ENCODE data around the gene GALNT16.

The GALNT16 gene

DNA sequence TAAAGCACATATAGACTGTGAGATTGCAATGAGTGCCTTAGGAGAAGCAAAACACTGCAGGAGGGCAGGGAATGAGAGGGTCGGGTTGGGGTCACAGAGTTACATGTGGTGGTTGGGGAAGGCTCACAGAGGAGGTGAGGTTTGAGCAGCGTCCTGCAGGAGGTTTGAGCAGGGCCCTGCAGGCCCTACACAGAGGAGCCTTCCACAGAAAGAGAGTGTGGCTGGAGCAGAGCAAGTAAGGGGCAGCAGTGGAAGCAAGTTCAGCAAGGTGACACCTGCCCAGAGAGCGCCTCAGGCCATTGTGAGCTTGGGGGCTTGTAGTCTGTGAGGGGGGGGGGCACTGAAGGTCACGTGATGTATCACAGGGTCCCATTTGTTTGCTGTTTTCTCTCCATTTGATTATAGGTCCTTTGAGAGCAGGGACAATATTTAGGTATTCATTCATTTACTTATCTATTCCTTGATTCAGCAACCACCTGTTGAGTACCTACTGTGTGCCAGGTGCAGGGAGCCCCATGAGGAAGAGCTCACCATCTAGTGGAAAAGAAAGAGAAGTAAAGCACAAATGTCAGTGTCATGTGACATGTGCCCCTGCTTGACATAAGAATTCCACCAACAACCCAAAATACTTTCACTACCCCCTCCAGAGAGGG, 56.6 kb downstream of the GALNT16 start:
- DNase-seq (ENCODE audit: low read depth in 1 of 2, low spot score in 1 of 2): no peak

DNA sequence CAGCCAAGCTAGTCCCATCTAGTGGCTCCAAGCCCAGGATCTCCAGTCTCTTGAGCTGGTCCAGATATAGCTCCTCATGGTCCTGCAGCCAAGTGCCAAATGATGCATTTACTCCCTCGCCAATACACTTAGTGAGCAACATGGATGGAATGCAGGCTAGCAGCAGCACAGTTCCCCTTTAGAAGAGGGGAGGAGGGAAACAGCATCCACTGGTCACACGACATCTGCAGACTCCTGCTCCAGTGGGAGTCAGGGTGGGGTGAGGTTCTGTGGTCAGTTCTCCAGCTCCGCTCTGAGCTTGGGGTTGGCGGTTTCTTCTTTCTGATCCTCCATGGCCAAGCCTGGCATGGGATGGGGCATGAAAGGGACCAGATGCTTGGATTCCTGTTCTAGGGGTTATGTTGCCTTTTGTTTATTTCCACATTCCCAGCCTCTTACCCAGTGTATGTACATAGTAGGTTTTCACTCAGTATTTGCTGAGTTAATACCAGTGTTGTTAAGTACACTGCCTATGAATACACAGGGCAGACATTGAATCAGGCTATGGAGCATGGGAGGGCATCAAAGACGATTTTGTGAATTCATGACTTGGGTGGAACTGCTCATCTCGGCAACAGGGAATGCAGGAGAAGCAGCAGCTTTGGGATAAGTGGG, 57.3 kb downstream of the GALNT16 start:
- DNase-seq (ENCODE audit: low read depth in 1 of 2, low spot score in 1 of 2): no peak

- DNase-seq (ENCODE audit: low read depth in 1 of 2, low spot score in 1 of 2): no peak
Measured at GRCh38 chr14:69317780-69318179, 57.8 kb downstream of the GALNT16 start.

- DNase-seq (ENCODE audit: low read depth in 1 of 2, low spot score in 1 of 2): no peak
Measured at GRCh38 chr14:69318241-69318640, 58.3 kb downstream of the GALNT16 start.

- DNase-seq (ENCODE audit: low read depth in 1 of 2, low spot score in 1 of 2): no peak
Measured at GRCh38 chr14:69318901-69319475, 59.0 kb downstream of the GALNT16 start.

DNA sequence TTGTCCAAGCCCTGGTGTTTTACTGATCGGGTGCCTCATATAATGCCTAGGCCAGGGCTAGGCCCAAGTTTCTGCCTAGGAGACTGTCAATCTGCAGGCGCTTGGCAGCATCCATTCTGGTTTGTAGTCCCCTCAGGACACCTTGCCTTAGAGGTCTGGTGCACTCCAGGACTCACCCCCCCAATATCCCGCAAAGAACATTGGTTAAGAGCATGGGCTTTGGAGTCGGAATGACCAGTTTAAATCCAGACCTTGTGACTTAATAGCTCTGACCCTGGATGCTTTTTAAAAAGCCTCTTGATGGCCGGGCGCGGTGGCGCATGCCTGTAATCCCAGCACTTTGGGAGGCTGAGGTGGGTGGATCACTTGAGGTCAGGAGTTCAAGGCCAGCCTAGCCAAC, 60.0 kb downstream of the GALNT16 start:
- DNase-seq (ENCODE audit: low read depth in 1 of 2, low spot score in 1 of 2): no peak

DNA sequence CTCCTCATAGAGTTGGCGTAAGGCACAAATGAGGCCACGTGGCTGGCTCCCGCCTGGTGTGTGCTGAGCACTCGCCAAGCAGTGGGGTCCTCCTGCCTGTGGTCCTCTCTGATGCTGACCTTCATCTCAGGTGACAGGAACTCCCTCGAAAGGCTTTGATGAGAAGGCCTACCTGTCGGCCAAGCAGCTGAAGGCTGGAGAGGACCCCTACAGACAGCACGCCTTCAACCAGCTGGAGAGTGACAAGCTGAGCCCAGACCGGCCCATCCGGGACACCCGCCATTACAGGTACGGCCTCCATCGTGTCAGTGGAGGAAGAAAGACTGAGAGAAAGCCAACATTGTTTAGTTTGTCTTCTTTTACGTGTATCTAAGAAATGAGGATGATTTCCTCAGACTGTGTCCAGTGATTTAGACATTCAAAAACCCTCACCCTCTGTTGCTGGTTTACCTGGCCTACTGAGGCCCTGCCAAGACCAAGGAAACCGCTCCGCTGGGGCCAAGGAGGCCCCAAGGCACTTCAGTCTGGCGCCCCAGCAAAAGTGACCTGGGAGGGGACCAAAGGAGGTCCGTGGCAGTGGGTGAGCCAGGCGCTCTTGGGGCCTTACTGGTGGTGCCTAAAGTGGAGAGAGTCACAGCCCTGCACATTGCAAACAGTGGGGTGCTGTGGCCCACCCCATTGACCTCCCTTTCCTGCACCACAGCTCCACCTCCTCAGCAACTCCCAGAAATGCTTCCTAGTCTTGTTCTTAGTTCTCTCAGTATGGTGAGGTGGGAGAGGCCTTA, 60.8 kb downstream of the GALNT16 start:
- no peak for DNase-seq (ENCODE audit: low read depth in 1 of 2, low spot score in 1 of 2)

- no peak for DNase-seq (ENCODE audit: low read depth in 1 of 2, low spot score in 1 of 2)
Measured at GRCh38 chr14:69321601-69322330, 61.8 kb downstream of the GALNT16 start.

GRCh38 chr14:69323266-69323998, 63.5 kb downstream of the GALNT16 start:
- no peak for DNase-seq (ENCODE audit: low read depth in 1 of 2, low spot score in 1 of 2)

DNA sequence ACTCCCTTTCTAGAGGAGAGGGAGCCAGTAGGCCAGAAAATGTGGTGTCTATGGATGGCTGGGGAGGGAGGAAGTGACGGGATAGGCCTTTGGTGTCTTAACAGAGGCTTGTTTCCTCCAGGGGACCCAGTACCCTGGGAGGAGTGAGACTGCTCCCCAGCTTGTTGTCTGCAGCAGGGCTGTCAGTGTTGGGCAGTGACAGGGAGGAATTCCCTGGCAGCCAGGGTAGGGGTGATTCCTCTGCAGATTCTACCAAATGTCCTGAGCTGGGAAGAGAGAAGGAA, 64.0 kb downstream of the GALNT16 start:
- DNase-seq (ENCODE audit: low read depth in 1 of 2, low spot score in 1 of 2): no peak

DNA sequence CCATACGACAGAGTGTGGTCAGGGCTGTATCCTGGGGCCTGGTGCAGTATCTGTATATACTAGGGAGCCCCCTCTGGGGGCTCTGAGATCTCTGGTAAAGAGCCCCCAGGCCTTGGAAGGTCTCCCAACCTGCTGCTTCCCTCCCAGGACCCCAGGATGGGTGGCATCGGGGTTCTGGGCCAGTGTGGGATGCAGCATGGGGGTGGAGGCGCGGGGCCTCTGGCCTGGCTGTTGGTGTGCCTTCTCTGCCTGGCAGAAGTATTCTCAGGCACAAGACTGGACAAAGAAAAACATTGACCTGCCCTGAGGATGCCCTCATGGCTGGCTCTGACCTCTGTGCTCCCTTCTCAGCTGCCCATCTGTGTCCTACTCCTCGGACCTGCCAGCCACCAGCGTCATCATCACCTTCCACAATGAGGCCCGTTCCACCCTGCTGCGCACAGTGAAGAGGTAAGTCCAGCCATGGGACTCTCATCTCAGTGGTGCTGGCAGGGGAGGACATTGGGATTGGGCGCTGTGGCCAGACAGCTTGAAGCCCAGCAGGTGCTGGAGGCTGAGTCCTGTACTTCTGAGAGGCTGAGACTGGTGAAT, 64.5 kb downstream of the GALNT16 start:
- DNase-seq (ENCODE audit: low read depth in 1 of 2, low spot score in 1 of 2): no peak

DNA sequence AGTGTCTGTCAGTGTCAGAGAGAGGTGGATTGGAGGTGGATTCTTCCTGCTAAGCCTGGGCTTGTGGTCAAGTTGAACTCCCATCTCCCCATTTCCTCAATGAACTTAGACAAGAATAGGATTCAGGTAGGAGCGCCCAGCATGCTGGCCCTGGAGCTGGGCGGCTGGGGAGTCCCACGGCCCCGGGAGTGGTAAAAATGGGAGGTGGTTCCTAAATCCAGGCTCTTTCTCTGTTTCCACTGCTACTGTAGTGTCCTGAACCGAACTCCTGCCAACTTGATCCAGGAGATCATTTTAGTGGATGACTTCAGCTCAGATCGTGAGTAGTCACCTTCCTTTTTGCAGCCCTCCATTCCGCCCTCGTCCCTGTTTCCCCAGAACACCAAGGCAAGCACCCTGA, 65.1 kb downstream of the GALNT16 start:
- no peak for DNase-seq (ENCODE audit: low read depth in 1 of 2, low spot score in 1 of 2)

DNA sequence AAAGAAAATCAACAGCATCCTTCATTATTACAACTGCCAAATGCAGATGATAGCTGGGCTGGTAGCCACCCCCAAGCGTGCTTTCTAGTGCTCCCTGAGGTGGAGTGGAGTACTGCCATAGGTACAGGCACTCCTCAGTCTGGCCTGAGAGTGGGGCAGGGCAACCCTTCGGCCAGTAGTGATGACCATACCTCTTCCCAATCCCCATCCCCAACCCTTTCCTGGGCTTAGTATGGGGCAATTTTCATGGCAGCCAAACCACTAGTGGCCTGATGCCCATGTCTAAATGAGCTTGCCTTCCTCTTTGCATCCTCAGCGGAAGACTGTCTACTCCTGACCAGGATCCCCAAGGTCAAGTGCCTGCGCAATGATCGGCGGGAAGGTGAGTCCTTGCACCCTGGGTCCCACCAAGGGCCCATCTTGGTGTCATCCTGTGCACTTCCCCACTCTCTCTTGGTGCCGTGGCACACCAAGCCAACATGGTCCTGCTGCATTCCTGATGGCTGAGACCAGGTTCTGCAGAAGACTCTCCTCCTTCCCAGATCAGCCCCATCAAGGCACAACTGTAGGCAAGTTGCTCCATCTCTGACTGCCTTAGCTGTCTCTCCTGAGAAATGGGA, 65.8 kb downstream of the GALNT16 start:
- DNase-seq (ENCODE audit: low read depth in 1 of 2, low spot score in 1 of 2): no peak

DNA sequence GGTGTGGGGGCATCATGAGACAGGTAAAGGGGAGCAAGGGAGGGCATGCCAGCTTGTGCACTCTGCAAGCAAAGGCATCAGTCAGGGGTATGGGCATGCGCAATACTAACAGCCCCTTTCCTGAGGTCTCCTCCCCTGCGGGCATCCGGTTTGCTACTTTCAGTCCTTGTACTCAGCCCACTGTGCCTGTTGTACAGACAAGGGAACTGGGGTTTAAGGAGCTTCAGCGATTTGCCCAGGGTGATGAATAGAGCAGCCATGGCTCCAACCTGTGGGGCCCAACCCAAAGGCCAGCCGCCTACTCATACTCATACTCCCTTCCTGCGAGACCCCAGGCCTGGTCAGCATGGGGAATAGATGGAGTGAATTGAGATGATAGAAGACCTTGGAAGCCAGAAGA, 66.7 kb downstream of the GALNT16 start:
- DNase-seq (ENCODE audit: low read depth in 1 of 2, low spot score in 1 of 2): no peak

DNA sequence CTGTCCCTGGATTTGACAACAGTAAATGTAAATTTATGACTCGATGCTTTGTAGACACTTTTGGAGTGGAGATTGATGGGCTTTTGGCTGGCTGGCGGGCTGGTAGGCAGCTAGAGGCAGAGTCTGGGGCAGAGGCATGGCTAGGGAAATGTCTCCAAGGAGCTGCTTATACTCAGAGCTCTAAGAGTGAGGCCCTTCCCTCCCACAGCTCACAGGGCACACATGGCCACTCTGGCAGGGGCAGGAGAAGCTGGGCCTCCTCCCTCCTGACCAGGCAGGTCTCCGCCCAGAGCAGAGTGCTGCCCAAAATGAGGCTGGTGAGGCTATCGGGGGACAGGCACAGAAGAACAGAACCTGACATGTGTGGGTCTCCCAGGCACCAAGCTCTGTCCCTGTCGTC, 67.5 kb downstream of the GALNT16 start:
- DNase-seq (ENCODE audit: low read depth in 1 of 2, low spot score in 1 of 2): no peak

- DNase-seq (ENCODE audit: low read depth in 1 of 2, low spot score in 1 of 2): no peak
Measured at GRCh38 chr14:69328317-69328716, 68.4 kb downstream of the GALNT16 start.

DNA sequence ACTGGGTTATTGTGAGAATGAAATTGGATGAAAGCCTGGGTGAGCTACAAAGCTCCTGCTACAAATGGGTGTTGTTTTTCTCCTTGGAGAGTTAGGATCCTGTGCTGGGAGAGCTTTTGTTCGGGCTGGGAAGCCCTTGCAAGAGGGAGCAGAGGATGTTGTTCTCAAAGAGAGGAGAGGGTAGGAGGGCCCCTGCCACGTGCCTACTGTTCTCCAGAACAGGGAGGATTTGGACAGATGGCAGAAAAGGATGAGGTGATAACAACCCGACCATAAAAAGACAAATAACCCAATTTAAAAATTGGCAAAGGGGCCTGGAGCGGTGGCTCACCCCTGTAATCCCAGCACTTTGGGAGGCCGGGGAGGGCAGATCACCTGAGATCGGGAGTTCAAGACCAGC, 68.8 kb downstream of the GALNT16 start:
- no peak for DNase-seq (ENCODE audit: low read depth in 1 of 2, low spot score in 1 of 2)

DNA sequence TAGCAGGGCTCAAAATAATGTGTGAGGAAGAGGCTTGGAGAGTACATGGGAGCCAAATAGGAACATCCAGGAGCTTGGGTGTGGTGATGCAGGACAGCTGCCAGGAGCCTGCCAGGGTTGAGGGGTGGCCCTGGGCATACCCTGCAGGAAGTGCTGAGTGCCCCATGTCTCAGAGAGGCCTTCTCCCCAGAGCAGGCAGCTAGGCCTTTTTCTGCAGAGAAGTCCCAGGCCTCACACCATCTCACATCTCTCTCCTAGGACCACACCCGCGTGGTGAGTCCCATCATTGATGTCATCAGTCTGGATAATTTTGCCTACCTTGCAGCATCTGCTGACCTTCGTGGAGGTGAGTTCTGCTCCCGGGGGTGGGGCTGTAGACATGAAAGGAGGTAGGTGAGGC, 71.2 kb downstream of the GALNT16 start:
- no peak for DNase-seq (ENCODE audit: low read depth in 1 of 2, low spot score in 1 of 2)

- DNase-seq (ENCODE audit: low read depth in 1 of 2, low spot score in 1 of 2): no peak
Measured at GRCh38 chr14:69332782-69333395, 72.9 kb downstream of the GALNT16 start.
